IPS-18a (cell line): Measurements from ENCODE around the gene PRIMPOL.
A peak's percentile ranks its signal among the peaks of the same experiment; 100 is the strongest.
"Not testable (repeated sequence)": the region's sequence is repeated elsewhere in the genome, so short reads cannot be mapped to it uniquely, and the experiment has no call there.

ENCODE experiments used
- H3K27ac ChIP-seq: one replicate; pipeline ENCODE4 v1.5.1; 2013; ENCODE audit warnings: low read length
- H3K27me3 ChIP-seq: one replicate; pipeline ENCODE4 v1.6.1; 2013; ENCODE audit warnings: mild to moderate bottlenecking, low read length; ENCODE audit not compliant: control insufficient read depth, insufficient read depth
- H3K36me3 ChIP-seq: one replicate; pipeline ENCODE4 v1.6.1; 2013; ENCODE audit warnings: low read depth, low read length; ENCODE audit not compliant: control insufficient read depth
- H3K4me1 ChIP-seq: one replicate; pipeline ENCODE4 v1.6.1; 2013; ENCODE audit warnings: low read depth, low read length; ENCODE audit not compliant: control insufficient read depth
- H3K4me3 ChIP-seq: one replicate; pipeline ENCODE4 v1.5.1; 2013; ENCODE audit warnings: low read length
- H3K9ac ChIP-seq: one replicate; pipeline ENCODE4 v1.6.1; 2013; ENCODE audit warnings: mild to moderate bottlenecking, low read length, moderate library complexity
- H3K9me3 ChIP-seq: one replicate; pipeline ENCODE4 v1.6.1; 2013; ENCODE audit warnings: low read depth, low read length; ENCODE audit not compliant: control insufficient read depth

The PRIMPOL gene

GRCh38 chr4:184649026-184649970, at the start of gene PRIMPOL, which contains the start of gene CASP3:
TSS of gene PRIMPOL (plus strand) at chr4:184649738. CDS start at chr4:184657141, 7,403 bp downstream.
TSS of gene CASP3 (minus strand) at chr4:184649447. CDS start at chr4:184638453, 10,994 bp downstream.
- Histone ChIP-seq H3K27me3 (no peaks in the 10 kb centered on the region), H3K36me3 (peaks cover 4% of the 10 kb centered on the region), H3K9ac (peak within 1 kb of the TSS; percentile 82), H3K4me3 (peak within 1 kb of the TSS; percentile 98), H3K4me1 (peaks cover 36% of the 10 kb centered on the region), H3K9me3 (no peaks in the 10 kb centered on the region), H3K27ac (peak within 1 kb of the TSS; percentile 87)

GRCh38 chr4:184600982-184601381, 48.6 kb upstream of the PRIMPOL start:
- H3K27ac ChIP-seq, H3K9ac ChIP-seq, H3K27me3 ChIP-seq, H3K4me3 ChIP-seq, H3K36me3 ChIP-seq, H3K4me1 ChIP-seq, H3K9me3 ChIP-seq: not testable (repeated sequence)

GRCh38 chr4:184602857-184603256, 46.7 kb upstream of the PRIMPOL start:
- H3K4me3 ChIP-seq, H3K27ac ChIP-seq, H3K27me3 ChIP-seq, H3K36me3 ChIP-seq, H3K9ac ChIP-seq, H3K4me1 ChIP-seq, H3K9me3 ChIP-seq: not testable (repeated sequence)

GRCh38 chr4:184607429-184607828, 42.1 kb upstream of the PRIMPOL start:
- H3K36me3 ChIP-seq: not testable (repeated sequence)

GRCh38 chr4:184612074-184612473, 37.5 kb upstream of the PRIMPOL start:
- H3K36me3 ChIP-seq: no peaks in the 10 kb centered on the region
- H3K4me1 ChIP-seq: peaks cover 31% of the 10 kb centered on the region
- H3K9me3 ChIP-seq: no peaks in the 10 kb centered on the region
- no peak overlapping the region for H3K9ac ChIP-seq
- no peaks in the 10 kb centered on the region for H3K27me3 ChIP-seq
- H3K27ac ChIP-seq: no peak overlapping the region
- no peak overlapping the region for H3K4me3 ChIP-seq

More at GRCh38 chr4:184607429-184607828, 42.1 kb upstream of the PRIMPOL start:
- not testable (repeated sequence) for H3K9me3 ChIP-seq, H3K9ac ChIP-seq, H3K27me3 ChIP-seq, H3K4me3 ChIP-seq, H3K27ac ChIP-seq
- H3K4me1 ChIP-seq: peaks cover 13% of the 10 kb centered on the region

- Histone ChIP-seq H3K4me1 (peaks cover 44% of the 10 kb centered on the region), H3K27ac (no peak overlapping the region), H3K36me3 (no peaks in the 10 kb centered on the region), H3K4me3 (no peak overlapping the region), H3K27me3 (no peaks in the 10 kb centered on the region), H3K9ac (no peak overlapping the region), H3K9me3 (no peaks in the 10 kb centered on the region)
These were observed 36.1 kb upstream of the PRIMPOL start for GRCh38 chr4:184613405-184613804.

GRCh38 chr4:184614509-184614908, 35.0 kb upstream of the PRIMPOL start:
- H3K27me3 ChIP-seq: no peaks in the 10 kb centered on the region
- H3K9me3 ChIP-seq: no peaks in the 10 kb centered on the region
- H3K36me3 ChIP-seq: no peaks in the 10 kb centered on the region
- no peak overlapping the region for H3K4me3 ChIP-seq
- no peak overlapping the region for H3K9ac ChIP-seq
- peaks cover 48% of the 10 kb centered on the region for H3K4me1 ChIP-seq
- no peak overlapping the region for H3K27ac ChIP-seq

- H3K4me3 ChIP-seq, H3K27ac ChIP-seq, H3K27me3 ChIP-seq, H3K36me3 ChIP-seq, H3K9me3 ChIP-seq: not testable (repeated sequence)
- Histone ChIP-seq H3K9ac (peak overlapping the region; percentile 34), H3K4me1 (peaks cover 46% of the 10 kb centered on the region)
These were observed 33.4 kb upstream of the PRIMPOL start for GRCh38 chr4:184616168-184616567.

- peaks cover 39% of the 10 kb centered on the region for H3K4me1 ChIP-seq
- peak overlapping the region; percentile 29 for H3K27ac ChIP-seq
- no peaks in the 10 kb centered on the region for H3K9me3 ChIP-seq
- no peaks in the 10 kb centered on the region for H3K27me3 ChIP-seq
- H3K36me3 ChIP-seq: no peaks in the 10 kb centered on the region
- peak overlapping the region; percentile 36 for H3K4me3 ChIP-seq
- H3K9ac ChIP-seq: peak overlapping the region; percentile 34
These were observed 32.6 kb upstream of the PRIMPOL start for GRCh38 chr4:184616633-184617551.

GRCh38 chr4:184617600-184618196, 31.8 kb upstream of the PRIMPOL start:
- peak overlapping the region; percentile 29 for H3K27ac ChIP-seq

More at GRCh38 chr4:184617600-184618196, 31.8 kb upstream of the PRIMPOL start:
- Histone ChIP-seq H3K4me1 (peaks cover 35% of the 10 kb centered on the region), H3K4me3 (peak overlapping the region; percentile 36), H3K36me3 (no peaks in the 10 kb centered on the region), H3K9ac (peak overlapping the region; percentile 34), H3K9me3 (no peaks in the 10 kb centered on the region), H3K27me3 (no peaks in the 10 kb centered on the region)
